Endothelial cell of umbilical vein (primary cell): ENCODE data around the gene RBBP4.
"Not testable (repeated sequence)": the region's sequence is repeated elsewhere in the genome, so short reads cannot be mapped to it uniquely, and the experiment has no call there.

ENCODE experiments used
- CTCF ChIP-seq, 2 donors: IDR thresholded peaks; 1 replicate in 1 of 2; 2 replicates in 1 of 2; pipeline ENCODE4 v1.5.1; 2011; ENCODE audit warnings: low read length in 2 of 2, mild to moderate bottlenecking in 2 of 2, moderate library complexity in 2 of 2, control low read depth in 1 of 2, inconsistent platforms in 1 of 2, low read depth in 1 of 2; ENCODE audit not compliant: insufficient read depth in 1 of 2; ENCODE audit errors: extremely low read depth in 1 of 2
- EZH2 ChIP-seq: IDR thresholded peaks from 2 replicates; pipeline ENCODE4 v1.6.1; 2012; ENCODE audit warnings: borderline replicate concordance, low read depth, mild to moderate bottlenecking, moderate library complexity, low read length, inconsistent platforms; ENCODE audit not compliant: severe bottlenecking
- POLR2A ChIP-seq: IDR thresholded peaks from 2 replicates; pipeline ENCODE4 v1.6.1; 2012; ENCODE audit warnings: low read depth, mild to moderate bottlenecking, control low read depth, low read length

- TF ChIP-seq POLR2A; CTCF (IDR thresholded peaks at IDR 0.05; ENCODE audit: extremely low read depth in 1 of 2, insufficient read depth in 1 of 2, low read depth in 1 of 2, low read length in 2 of 2); EZH2: not testable (repeated sequence)
Observed at GRCh38 chr1:32679993-32680392, 29.0 kb downstream of the RBBP4 start.
